NCI-H187 (cell line): ENCODE results near the gene ZFHX2.
A peak's percentile ranks its signal among the peaks of the same experiment; 100 is the strongest.
"Not testable (repeated sequence)": the region's sequence is repeated elsewhere in the genome, so short reads cannot be mapped to it uniquely, and the experiment has no call there.

Experiments
- DNase-seq, 2 experiments: peaks; one replicate each; lab custom pipeline; 2025; lab: John Stamatoyannopoulos, UW

The ZFHX2 gene

DNA sequence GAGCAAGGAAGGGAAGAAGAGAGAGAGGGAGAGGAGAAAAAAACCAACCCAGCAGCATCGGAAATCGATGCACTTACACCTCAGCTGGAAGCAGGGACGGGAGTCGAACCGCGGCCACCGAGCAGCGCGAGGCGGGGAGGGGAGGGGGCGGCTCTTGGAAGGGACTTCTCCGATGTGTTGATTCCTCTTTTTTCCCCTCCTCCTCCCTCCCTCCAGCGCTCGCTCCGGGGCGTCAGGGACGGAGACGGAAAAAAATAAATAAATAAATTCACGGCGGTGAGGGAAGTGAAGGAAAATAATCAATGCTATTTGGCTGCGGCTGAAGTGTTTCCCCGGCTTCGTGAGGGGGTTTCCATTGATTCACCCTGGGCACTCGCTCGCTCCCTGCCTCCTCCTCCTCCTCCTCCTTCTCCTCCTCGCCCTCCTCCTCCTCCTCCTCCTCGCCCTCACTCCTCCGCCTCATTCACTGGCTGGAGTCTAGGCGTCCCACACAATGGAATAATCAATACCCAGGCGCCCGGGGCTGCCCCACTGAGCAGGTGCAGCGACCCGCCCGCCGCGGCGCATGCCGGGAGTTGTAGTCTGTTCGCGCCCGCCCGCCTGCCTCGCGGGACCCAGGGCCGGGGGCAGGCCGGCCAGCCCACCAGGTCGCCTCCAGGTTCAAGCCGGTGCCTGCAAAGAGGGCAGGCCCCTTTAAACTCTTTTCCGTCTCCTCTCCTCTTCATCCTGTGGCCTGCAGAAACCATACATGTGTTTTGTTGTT, at the start of gene ZFHX2:
Gene ZFHX2 (minus strand): TSS at position 500 of the 763 bp plus-strand sequence. CDS start 16,440 bp downstream, outside the sequence.
- DNase-seq: peak; percentile 80 to 87

DNA sequence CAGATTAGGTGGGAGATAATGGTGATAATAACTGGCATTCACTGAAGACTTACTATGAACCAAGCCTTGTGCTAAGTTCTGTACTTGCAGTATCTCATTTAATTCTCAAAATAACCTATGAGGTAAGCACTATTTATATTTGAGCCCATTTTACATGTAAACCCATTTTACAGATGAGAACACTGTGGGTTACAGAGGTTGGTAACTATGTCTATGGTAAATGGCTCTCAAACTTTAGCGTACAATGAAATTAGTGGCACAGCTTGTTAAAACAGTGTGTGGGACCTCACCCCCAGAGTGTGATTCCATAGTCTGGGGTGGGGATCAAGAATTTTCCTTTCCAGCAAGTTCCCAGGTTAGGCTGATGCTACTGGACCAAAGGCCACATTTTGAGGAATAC, 49.2 kb upstream of the ZFHX2 start:
- no peak for DNase-seq

GRCh38 chr14:23600322-23600707, 48.8 kb upstream of the ZFHX2 start:
- DNase-seq: no peak

GRCh38 chr14:23594191-23594590, 42.6 kb upstream of the ZFHX2 start:
- not testable (repeated sequence) for DNase-seq

DNA sequence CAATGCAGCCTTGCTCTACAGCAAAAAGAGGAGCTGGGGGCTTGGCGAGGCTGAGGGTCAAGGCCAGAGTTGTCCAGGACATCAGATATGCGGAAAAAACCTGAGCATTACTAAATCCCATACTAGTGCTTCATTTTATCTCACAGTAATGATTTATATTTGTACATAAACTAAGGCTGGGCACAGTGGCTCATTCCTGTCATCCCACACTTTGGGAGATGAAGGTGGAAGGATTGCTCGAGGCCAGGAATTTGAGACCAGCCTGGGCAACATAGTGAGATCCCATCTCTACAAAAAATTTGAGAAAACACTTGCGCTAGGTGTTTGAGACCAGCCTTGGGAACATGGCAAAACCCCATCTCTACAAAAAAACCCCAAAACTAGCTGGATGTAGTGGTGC, 38.6 kb upstream of the ZFHX2 start:
- no peak for DNase-seq

DNA sequence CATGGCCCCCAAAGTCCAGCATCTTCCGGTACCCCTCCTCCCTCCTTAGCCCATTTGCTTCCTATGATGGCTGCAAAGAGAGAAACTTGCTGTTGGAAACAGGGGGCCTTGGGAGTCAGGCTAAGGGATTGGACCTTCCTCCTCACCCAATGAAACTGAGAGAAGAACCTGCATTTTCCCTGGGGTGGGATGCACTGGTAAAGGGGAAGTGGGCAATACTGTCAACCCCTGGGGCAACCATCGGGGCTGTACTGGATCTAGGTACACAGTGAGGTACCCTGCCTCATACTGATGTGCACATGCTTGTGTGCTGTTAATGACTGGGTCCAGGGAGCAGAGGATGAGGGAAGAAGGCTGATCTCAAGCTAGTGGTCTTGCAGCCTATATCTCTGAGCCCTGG, 38.0 kb upstream of the ZFHX2 start:
- no peak for DNase-seq

- DNase-seq: peak; percentile 33 to 42
Measured at GRCh38 chr14:23588884-23589598, 37.5 kb upstream of the ZFHX2 start.

- not testable (repeated sequence) for DNase-seq
Measured at GRCh38 chr14:23584527-23585203, 33.1 kb upstream of the ZFHX2 start.

GRCh38 chr14:23583761-23584526, 32.4 kb upstream of the ZFHX2 start:
- DNase-seq: not testable (repeated sequence)

DNA sequence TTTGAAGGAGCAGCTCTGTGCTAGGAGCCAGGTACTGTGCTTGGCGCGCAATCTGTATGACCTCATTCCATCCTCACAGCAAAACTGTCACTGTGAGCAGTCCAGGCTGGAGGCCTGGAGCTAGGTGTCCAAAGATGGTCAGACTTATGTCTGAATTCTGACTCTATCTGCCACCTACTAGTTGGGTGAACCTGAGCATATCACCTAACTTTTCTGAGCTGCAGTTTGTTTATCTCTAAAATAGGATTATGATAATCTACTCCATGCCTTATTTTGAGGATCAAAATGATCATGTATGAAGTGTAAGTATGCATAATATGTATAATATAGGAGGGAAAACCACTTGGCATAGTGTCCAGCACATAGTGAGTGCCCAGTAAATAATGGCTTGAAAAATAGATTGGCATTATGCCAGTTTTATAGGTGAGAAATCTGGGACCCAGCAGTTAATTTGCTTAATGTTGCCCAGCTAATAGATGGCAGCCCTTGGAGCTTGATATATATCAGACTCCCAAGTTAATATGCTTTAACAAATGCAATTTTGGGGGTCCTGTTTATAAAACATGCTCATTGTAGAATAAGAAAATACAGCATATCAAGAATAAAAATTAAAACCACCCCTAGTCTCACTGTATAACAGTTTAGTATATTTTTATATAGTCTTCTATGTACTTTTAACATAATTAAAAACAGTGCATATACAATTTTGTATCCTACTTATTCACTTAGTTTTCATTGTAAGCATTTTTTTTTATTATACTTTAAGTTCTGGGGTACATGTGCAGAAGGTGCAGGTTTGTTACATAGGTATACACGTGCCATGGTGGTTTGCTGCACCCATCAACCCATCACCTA, 31.6 kb upstream of the ZFHX2 start:
- DNase-seq: no peak

DNA sequence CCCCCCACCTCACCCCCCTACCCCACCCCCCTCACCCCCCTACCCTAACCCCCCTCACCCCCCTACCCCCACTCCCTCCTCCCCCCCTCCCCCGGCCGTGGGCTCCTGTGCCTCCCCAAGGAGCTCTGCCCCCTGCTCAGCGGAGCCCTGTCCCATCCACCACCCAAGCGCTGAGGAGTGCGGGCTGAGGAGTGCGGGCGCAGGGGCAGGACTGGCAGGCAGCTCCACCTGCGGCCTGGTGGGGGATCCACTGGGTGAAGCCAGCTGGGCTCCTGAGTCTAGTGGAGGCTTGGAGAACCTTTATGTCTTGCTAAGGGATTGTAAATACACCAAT, 29.4 kb upstream of the ZFHX2 start:
- DNase-seq: no peak

DNA sequence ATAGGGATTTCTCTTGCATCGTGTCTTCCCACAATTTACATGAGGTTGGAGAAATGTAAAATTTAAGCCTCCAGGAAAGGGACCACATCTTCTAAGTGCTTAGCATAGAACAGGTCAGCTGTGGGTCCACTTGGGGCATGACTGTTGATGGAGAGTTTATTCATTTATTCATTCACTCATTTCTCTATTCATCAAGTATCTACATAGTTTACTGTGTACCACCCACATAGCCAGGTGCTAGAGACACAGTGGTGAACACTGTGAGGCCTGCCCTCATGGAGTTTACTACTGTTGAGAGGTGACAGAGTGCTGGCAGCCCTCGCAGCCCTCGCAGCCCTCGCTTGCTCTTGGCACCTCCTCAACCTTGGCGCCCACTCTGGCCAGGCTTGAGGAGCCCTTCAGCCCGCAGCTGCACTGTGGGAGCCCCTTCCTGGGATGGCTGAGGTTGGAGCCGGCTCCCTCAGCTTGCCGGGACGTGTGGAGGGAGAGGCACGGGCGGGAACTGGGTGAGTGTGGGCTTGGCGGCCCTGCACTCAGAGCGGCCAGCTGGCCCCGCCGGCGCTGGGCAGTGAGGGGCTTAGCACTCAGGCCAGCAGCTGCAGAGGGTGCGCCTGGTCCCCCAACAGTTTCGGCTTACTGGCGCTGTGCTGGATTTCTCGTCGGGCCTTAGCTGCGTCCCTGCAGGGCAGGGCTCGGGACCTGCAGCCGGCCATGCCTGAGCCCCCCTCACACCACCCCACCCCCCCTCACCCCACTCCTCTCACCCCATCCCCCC, 28.8 kb upstream of the ZFHX2 start:
- DNase-seq: no peak

DNA sequence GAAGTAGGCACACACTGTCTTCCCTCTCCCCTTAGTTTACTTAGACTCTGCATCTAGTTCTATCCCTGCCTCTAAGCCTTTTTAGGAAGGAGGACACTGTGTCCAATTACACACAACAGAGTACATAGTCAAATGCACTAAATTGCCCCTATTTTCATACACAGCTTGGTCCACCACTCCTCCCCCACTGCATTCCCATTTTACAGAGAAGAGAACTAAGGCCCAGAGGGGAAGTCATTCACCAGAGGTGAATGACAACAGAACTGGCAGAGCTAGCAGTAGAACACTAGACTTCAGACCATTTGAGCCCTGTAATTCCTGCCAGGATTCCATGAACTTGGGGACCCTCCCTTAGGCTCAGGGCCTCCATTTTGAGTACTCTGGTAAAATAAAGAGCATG, 28.2 kb upstream of the ZFHX2 start:
- no peak for DNase-seq

DNA sequence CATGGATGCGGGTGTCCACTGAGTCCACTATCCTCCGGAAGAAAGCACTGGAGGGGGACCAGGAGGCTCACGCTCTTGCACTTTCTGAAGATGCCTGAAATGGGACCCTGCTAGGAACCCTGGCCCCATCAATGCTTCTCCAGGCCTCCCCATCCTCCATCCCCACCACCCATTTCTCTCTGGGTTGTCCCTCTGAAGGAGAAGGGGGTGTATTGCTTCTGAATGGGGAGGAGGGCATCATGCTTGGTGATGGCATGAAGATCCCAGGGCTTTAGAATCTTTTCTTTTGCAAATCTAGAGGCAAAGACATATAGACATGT, 27.7 kb upstream of the ZFHX2 start:
- DNase-seq: no peak

DNA sequence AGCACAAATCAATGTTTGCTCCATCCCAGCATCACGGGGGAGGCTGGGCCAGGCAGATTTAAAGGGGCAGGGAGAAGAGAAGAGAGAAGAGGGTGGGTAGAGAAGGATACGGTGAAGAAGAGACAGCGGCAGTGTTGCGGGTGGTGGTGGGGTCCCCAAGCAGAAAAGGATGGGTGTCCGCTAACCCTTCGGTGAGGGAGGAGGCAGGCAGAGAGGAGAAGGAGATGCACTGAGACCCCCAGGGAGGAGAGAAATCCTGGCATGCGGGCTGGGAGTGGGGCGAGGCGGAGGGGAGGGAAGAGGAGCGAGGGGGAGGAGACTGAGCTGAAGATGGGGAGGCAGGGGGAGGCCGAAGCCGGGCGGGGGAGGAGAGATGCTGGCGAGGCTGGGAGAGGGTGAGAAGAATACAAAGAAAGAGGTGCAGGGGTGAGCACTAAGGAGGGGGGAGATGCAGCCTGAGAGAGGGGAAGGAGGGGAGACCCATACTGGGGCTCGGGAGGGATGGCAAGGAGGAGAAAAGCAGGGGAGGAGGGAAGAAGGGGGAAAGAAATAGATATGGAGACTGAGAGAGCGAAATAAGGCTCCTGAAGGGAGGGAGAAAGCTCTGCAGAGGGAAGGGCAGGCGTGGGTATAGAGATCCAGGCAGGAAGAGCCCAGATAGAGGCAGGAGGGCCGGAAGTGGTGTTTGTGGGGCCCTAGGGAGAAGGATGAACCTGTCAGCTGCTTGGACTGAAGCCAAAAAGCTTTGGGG, 27.2 kb upstream of the ZFHX2 start, which contains the start of gene JPH4:
Gene JPH4 (minus strand): TSS at position 231 of the 751 bp plus-strand sequence. CDS start 1,337 bp downstream, outside the sequence.
- no peak for DNase-seq

DNA sequence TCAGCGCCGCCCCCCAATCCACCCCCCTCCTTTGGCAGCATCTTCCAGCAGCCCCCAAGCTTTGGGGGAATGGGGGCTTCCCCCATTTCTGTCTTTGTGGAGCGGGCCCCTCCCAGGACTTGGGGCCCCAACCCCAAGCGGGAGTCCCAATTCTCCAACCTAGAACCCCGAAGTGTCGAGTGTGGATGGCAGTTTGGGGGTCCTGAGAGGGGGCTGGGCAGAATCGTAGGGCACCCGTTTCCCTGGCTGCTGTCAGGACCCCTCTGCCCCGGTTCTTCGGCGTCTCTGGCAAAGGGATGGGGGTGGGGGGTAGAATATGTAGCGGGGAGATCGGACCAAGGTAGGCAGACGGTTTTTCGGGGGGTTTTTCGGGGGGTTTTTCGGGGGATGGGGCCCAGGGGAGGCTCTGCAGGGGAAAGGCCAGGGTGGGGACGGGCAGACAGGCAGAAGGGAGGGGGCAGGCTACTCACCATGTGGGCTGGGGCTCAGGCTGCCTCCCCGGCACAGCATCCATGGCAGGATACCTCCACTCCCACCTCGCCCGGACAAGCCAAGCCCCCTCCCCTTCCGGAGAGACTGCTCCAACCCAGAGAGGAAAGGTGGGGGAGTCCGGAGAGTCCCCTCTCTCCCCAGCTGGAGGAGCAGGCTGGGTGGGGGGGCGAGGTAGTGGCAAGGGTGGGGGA, 26.3 kb upstream of the ZFHX2 start:
- DNase-seq: no peak

- no peak for DNase-seq
Measured at GRCh38 chr14:23577004-23577681, 25.6 kb upstream of the ZFHX2 start.

DNA sequence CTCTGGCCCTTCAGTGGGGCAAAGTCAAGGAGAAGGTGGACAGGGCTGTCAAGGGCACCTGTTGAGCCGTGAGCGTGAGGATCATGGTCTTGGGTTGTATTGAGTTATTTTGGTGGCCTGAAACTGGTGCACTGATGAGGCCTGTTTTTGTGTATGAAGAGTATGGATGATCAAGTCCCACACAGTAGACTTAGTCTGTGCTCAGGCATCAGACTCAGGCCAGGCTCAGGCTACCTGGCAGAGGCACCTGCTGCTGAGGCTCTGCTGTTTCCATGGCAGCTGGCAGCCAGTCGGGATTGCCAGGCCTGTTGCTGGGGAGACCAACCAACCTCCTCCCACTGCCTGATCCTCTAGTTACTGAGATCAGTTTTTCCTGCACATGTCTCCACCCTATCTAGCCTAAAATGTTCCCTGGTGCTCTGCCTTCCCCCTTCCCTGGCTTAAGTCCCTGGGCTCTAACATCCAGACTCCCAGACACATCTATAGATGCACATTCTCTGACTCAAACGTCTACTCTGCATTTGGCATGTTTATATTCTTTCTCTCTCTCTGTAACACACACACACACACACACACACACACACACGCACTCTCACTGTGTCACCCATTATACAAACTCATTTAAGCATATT, 21.9 kb upstream of the ZFHX2 start:
- no peak for DNase-seq
